Measurements from ENCODE around the gene TBC1D1. TPM values are rescaled to one million over a fixed set of nuclear protein-coding genes. Genes with fewer than 3 reads are reported as not detected.

The TBC1D1 gene
- total RNA-seq, 1 experiment from 2014 or later = 130 TPM

- DNase-seq (ENCODE audit: low read depth) = peak; percentile 88
These were observed 209.1 kb downstream of the TBC1D1 start for GRCh38 chr4:38099908-38100407.

- DNase-seq (ENCODE audit: low read depth) = no peak
These were observed 209.8 kb downstream of the TBC1D1 start for GRCh38 chr4:38100474-38101255.

- peak; percentile 94 for DNase-seq (ENCODE audit: low read depth)
These were observed 210.7 kb downstream of the TBC1D1 start for GRCh38 chr4:38101563-38101962.

- DNase-seq (ENCODE audit: low read depth) = no peak
These were observed 212.2 kb downstream of the TBC1D1 start for GRCh38 chr4:38102957-38103588.

- no peak for DNase-seq (ENCODE audit: low read depth)
These were observed 214.8 kb downstream of the TBC1D1 start for GRCh38 chr4:38105475-38106220.

GRCh38 chr4:38106311-38106710, 215.4 kb downstream of the TBC1D1 start:
- DNase-seq (ENCODE audit: low read depth) = no peak

GRCh38 chr4:38106886-38107514, 216.1 kb downstream of the TBC1D1 start:
- no peak for DNase-seq (ENCODE audit: low read depth)

- no peak for DNase-seq (ENCODE audit: low read depth)
These were observed 216.9 kb downstream of the TBC1D1 start for GRCh38 chr4:38107818-38108217.

GRCh38 chr4:38109370-38109769, 218.5 kb downstream of the TBC1D1 start:
- DNase-seq (ENCODE audit: low read depth) = no peak

GRCh38 chr4:38109896-38110295, 219.0 kb downstream of the TBC1D1 start:
- DNase-seq (ENCODE audit: low read depth) = no peak

GRCh38 chr4:38111024-38111423, 220.1 kb downstream of the TBC1D1 start:
- DNase-seq (ENCODE audit: low read depth) = peak; percentile 10

GRCh38 chr4:38111717-38112116, 220.8 kb downstream of the TBC1D1 start:
- no peak for DNase-seq (ENCODE audit: low read depth)

- DNase-seq (ENCODE audit: low read depth) = no peak
These were observed 222.2 kb downstream of the TBC1D1 start for GRCh38 chr4:38113132-38113531.

- no peak for DNase-seq (ENCODE audit: low read depth)
These were observed 222.7 kb downstream of the TBC1D1 start for GRCh38 chr4:38113551-38113950.

- no peak for DNase-seq (ENCODE audit: low read depth)
These were observed 223.7 kb downstream of the TBC1D1 start for GRCh38 chr4:38114386-38115150.

- DNase-seq (ENCODE audit: low read depth) = no peak
These were observed 224.7 kb downstream of the TBC1D1 start for GRCh38 chr4:38115601-38116000.

GRCh38 chr4:38117591-38117990, 226.7 kb downstream of the TBC1D1 start:
- no peak for DNase-seq (ENCODE audit: low read depth)

- peak; percentile 98 for DNase-seq (ENCODE audit: low read depth)
These were observed 228.9 kb downstream of the TBC1D1 start for GRCh38 chr4:38119668-38120385.

GRCh38 chr4:38120772-38121171, 229.9 kb downstream of the TBC1D1 start:
- DNase-seq (ENCODE audit: low read depth) = no peak

GRCh38 chr4:38122060-38122459, 231.2 kb downstream of the TBC1D1 start:
- no peak for DNase-seq (ENCODE audit: low read depth)

- DNase-seq (ENCODE audit: low read depth) = no peak
These were observed 232.7 kb downstream of the TBC1D1 start for GRCh38 chr4:38123555-38123954.

All from M059J (cell line).